Memory B cell (primary cell): ENCODE data around the gene TMSB4X.

Experiments
- ATAC-seq: fragments of 150-1000 bp; cut with Tn5 transposase; 2 replicates; pipeline ENCODE4 v1.10.0; 2021; ENCODE audit warnings: low read depth, mild to moderate bottlenecking, moderate library complexity
- DNase-seq, 2 donors: peaks; one replicate each; pipeline ENCODE4 v3.0.0; 2022; ENCODE audit warnings: low spot score in 2 of 2
- H3K27ac Mint-ChIP-seq: one replicate; pipeline ENCODE4 v1.8.0; 2022; ENCODE audit warnings: mild to moderate bottlenecking, moderate library complexity, mixed read lengths
- H3K27me3 Mint-ChIP-seq: one replicate; pipeline ENCODE4 v1.8.0; 2022; ENCODE audit warnings: mixed read lengths
- H3K36me3 Mint-ChIP-seq: one replicate; pipeline ENCODE4 v1.8.0; 2022; ENCODE audit warnings: mild to moderate bottlenecking, mixed read lengths
- H3K4me1 Mint-ChIP-seq: one replicate; pipeline ENCODE4 v1.8.0; 2022; ENCODE audit warnings: mixed read lengths
- H3K4me3 Mint-ChIP-seq: one replicate; pipeline ENCODE4 v1.8.0; 2022; ENCODE audit warnings: mild to moderate bottlenecking, moderate library complexity, mixed read lengths
- H3K9me3 Mint-ChIP-seq: one replicate; pipeline ENCODE4 v1.8.0; 2022; ENCODE audit warnings: mixed read lengths

TMSB4X gene

DNA sequence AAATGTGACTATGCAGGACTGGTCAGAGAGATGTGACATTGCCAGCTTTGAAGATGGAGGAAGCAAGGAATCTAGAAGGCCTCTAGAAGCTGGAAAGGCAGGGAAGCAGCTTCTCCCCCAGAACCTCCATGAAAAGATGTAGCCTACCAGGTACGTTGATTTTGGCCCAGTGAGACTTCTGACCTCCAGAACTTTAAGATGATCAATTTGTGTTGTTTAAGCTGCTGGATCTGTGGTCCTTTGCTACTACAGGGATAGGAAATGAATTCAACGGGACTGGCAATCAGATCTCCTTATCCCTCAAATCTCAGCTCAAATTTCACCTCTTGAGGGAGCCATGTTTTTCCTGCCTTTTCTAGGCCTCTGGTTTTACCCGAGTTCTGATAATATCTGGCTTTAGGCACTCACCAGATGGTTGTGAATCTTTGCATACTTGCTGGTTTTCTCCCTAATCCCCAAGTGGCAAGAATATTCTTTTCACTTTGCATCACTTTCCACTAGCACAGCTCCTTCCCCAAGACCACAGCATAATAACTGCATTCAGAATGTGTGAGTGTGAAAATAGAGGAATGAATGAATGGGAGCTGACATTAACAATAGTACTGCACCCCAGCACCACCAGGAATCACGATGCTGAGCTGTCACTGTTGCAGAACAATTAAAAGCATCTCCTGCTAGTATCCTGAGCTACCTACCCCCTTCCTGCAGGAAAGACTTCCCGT, 25.5 kb upstream of the TMSB4X start:
- peak overlapping the region; percentile 82 for H3K4me3 Mint-ChIP-seq
- no peaks in the 10 kb centered on the region for H3K9me3 Mint-ChIP-seq
- no peak for ATAC-seq
- H3K27me3 Mint-ChIP-seq = no peaks in the 10 kb centered on the region
- H3K36me3 Mint-ChIP-seq = no peaks in the 10 kb centered on the region
- peaks cover 23% of the 10 kb centered on the region for H3K4me1 Mint-ChIP-seq
- peak overlapping the region; percentile 97 for H3K27ac Mint-ChIP-seq
- DNase-seq = no peak

DNA sequence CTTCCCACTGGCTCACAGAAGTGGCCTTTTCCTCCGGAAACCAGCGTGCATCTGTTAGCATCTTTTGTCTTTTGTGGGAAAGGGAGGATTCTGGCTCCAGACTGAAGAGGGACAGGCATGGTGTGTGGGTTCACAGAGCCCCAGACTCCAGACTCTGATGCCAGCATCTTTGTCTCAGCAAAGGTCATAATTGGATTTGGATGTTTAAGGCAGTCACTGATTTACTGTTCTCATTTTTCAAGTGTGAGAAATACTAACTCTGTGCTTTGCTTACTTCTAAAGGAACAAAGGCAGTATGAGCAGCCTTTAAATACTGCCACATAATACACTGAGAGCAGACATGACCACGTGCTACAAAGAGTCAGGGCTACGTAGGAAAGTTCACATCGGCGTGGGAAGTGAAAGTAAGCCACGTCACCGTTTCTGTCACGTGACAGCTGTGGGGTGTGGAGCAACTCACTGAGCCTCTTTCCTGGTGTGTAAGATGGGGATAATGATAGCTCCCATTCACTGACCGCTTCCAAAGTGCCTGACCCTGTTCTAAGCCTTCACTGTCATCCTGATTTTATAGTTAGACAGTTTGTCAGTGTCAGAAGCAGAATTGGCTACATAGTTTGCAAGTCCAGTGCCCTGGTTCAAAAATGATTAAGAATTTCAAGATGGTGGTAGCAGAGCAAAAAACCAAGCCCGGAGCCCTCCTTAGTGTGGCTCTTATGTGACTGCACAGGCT, 24.8 kb upstream of the TMSB4X start:
- Mint-ChIP-seq H3K4me1 (peaks cover 25% of the 10 kb centered on the region), H3K27me3 (no peaks in the 10 kb centered on the region), H3K9me3 (no peaks in the 10 kb centered on the region), H3K36me3 (no peaks in the 10 kb centered on the region), H3K27ac (peak overlapping the region; percentile 97), H3K4me3 (peak overlapping the region; percentile 82)
- DNase-seq (peak; percentile 74 to 84), ATAC-seq (peak; percentile 78)

DNA sequence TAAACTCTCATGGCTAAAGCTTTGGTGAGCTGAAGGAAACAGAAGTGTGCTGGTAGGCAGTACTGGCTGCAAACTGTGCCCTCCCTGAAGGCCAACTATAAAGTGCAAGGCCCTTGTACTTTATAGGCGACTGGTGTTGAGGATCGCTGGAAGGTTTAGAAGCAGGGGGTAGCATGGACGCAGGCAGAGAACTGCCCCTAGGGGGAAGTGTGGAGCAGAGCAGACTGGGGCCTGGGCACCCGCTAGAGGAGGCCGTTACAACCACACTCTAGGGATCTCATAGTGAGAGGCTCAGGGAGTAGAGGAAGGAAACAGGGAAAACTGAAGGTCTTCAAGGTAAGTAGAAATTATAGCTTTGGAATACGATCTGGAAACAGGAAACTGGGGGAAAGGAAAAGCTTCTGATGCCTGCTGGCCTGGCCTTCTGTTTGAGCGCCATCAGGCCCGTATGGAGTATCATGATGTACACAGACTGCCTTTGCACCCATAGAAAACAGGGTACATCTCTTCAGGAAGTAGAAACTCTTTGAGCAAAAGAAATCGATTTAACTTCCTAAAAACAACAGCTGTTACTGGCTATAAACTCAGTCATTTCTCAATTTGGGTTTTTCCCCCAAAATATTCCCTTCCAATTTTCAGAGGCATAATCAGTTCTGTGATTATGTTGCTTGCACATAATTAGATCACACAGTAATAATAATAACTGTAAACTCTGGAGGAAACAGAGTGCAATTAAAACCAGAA, 23.9 kb upstream of the TMSB4X start:
- H3K27ac Mint-ChIP-seq = peak overlapping the region; percentile 97
- H3K9me3 Mint-ChIP-seq = no peaks in the 10 kb centered on the region
- peak overlapping the region; percentile 82 for H3K4me3 Mint-ChIP-seq
- H3K4me1 Mint-ChIP-seq = peaks cover 27% of the 10 kb centered on the region
- H3K36me3 Mint-ChIP-seq = no peaks in the 10 kb centered on the region
- no peaks in the 10 kb centered on the region for H3K27me3 Mint-ChIP-seq
- ATAC-seq (peak; percentile 61), DNase-seq (peak; percentile 51 to 60)

DNA sequence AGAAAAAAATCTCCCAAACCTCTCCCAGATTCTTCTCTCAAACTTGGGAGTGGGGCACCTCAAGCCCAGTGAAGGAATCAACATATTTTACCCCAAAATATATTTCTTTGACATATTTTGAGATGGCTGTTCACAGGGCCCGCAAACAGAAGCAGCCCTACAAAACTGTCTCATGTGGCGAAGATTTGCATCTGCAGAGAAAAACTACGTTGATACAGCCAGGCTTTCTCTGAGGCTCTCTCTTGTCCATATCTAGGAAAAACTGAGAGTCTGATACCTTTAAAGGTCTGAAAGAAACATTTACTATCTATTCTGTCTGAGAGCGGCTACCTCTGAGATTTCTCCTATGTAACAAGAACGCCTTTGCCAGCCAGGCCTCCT, 23.3 kb upstream of the TMSB4X start:
- H3K4me1 Mint-ChIP-seq = peaks cover 29% of the 10 kb centered on the region
- no peaks in the 10 kb centered on the region for H3K27me3 Mint-ChIP-seq
- H3K9me3 Mint-ChIP-seq = no peaks in the 10 kb centered on the region
- peak overlapping the region; percentile 82 for H3K4me3 Mint-ChIP-seq
- DNase-seq (no peak), ATAC-seq (peak; percentile 10)
- H3K36me3 Mint-ChIP-seq = no peaks in the 10 kb centered on the region
- peak overlapping the region; percentile 97 for H3K27ac Mint-ChIP-seq

DNA sequence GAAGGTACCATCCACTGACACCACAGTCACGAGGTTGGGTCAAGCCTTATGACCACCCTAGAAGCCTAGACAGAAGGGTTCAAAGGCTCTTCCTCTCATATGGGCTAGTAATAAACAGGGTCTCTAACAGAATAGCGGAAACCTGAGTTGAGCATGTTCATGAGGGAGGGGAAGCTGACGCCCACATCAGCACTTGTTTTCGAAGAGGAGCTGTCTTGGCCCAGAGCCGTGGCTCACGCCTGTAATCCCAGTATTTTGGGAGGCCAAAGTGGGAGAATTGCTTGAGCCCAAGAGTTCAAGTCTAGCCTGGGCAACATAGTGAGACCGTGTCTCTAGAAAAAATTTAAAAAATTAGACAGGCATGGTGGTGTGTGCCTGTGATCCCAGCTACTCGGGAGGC, 21.5 kb upstream of the TMSB4X start:
- DNase-seq (no peak), ATAC-seq (no peak)
- H3K27ac Mint-ChIP-seq = peak overlapping the region; percentile 97
- no peaks in the 10 kb centered on the region for H3K36me3 Mint-ChIP-seq
- no peak overlapping the region for H3K4me3 Mint-ChIP-seq
- H3K9me3 Mint-ChIP-seq = no peaks in the 10 kb centered on the region
- no peaks in the 10 kb centered on the region for H3K27me3 Mint-ChIP-seq
- H3K4me1 Mint-ChIP-seq = peaks cover 34% of the 10 kb centered on the region

DNA sequence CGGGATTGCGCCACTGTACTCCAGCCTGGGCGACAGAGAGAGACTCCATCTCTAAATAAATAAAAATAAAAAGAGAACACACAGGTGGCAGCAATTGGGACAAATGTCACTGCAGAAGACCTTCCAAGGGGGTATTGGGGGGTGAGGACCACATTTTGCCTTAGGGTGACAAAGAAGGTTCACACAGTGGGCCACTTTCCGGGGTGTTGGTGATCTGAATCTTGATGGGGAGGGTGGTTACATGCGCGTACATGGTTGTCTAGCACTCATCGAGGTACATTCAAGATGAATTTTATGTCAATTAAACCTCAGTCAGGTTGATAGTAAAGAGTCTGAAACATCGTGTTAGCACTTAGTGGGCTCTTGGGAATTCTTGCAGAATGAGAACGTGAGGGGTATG, 20.5 kb upstream of the TMSB4X start:
- Mint-ChIP-seq H3K4me1 (peaks cover 28% of the 10 kb centered on the region), H3K9me3 (no peaks in the 10 kb centered on the region), H3K4me3 (peak overlapping the region; percentile 76), H3K27ac (peak overlapping the region; percentile 97), H3K27me3 (no peaks in the 10 kb centered on the region), H3K36me3 (no peaks in the 10 kb centered on the region)
- ATAC-seq = no peak
- no peak for DNase-seq

DNA sequence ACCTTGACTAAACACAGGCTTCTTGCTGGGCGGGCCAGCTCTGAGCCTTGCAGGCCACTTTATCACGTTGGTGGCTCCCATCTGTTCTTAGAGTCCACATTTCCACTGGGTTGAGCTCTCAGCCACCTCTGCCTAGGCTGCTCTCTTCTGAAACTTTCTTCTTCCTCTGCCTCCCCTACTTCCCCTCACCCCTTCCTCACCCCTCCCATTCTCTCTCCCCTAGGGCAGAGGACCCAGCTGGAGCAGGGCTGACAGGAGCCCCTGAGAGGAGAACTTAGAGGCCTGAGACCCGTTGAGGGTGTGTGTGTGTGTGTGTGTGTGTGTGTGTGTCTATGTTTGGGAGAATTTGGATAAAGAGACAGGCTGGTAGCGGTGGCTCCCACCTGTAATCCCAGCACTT, 19.9 kb upstream of the TMSB4X start:
- Mint-ChIP-seq H3K4me1 (peaks cover 28% of the 10 kb centered on the region), H3K36me3 (no peaks in the 10 kb centered on the region), H3K27ac (peak overlapping the region; percentile 97), H3K9me3 (no peaks in the 10 kb centered on the region), H3K4me3 (peak overlapping the region; percentile 76), H3K27me3 (no peaks in the 10 kb centered on the region)
- ATAC-seq (no peak), DNase-seq (no peak)

DNA sequence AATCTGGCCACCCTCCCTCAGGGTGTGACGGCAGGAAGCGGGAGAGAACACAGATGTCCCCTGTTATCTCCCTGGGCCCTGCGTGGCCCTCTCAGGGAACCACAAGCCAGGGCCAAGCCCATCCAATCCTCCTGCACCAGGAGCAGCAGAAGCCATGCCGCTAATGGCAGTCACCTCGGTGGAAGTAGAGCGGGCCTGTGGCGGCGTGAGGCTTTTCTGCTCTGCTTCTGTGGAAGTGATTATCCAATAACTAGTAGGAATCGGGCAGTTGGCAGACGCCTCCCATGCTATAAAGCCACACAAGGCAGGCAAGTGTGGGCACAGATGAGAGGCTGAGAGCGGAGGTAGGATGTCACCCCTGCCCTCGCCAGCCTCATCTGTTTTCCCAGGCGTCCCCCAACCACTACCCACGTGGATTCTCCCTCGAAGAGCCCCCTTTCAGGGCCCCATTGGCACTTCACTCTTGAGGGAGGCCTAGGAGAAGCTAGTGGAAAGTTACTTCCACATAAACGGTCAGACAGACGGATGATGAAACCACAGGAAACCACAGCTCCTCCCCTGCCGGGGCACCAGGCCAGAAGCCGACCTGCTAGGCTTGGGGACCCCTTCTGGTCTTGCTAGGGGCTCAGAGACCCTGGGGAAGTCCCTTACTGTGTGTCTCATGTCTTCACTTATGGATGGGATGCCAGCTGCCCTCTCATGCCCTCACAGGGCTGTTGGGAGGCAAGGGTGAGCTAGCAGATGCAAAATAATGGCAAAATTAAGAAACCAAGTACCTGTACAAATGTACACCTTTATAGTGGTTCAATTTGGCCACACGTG, 18.8 kb upstream of the TMSB4X start:
- Mint-ChIP-seq H3K4me3 (peak overlapping the region; percentile 79), H3K9me3 (no peaks in the 10 kb centered on the region), H3K4me1 (peaks cover 23% of the 10 kb centered on the region)

DNA sequence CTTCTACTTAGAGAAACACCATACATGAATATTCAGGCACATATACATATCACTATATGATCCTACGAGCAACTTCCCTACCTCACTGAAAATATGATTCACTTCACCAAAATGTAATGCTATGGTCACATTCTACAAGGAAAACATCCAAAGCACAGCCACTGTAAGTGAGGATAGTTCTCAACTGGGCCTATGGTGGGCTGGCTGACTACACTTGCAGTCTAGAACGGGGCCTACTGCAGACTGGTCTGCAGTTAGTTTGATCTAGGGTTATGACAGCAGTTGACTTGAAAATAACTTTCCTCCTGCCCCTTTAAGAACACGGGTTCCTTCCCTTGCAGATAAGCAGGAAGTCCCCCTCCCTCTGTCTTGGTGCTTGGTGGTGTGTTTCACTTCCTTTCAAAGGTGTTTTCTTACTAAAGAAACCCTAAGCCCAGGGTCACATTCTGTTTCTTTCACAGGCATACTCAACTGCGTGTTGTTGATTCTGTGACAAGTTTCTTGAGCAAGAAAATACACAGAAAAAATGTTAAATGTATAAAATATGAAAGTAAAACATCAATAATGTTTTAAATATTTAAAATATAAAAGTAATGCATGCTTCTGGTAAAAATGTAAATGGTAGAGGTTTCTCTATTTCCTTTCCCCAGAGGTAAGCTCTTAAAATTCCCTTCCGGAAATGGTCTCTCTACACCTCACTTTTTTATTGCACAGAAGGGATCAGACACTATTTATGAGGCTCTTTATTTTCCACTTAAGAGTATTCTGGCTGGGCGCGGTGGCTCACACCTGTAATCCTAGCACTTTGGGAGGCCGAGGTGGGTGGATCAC, 18.0 kb upstream of the TMSB4X start:
- Mint-ChIP-seq H3K36me3 (no peaks in the 10 kb centered on the region), H3K4me3 (peak overlapping the region; percentile 79), H3K4me1 (peaks cover 26% of the 10 kb centered on the region), H3K27ac (peak overlapping the region; percentile 97), H3K9me3 (no peaks in the 10 kb centered on the region), H3K27me3 (no peaks in the 10 kb centered on the region)
- DNase-seq (peak in 1 of 2 donors; percentile 46), ATAC-seq (peak; percentile 85)

More for the DNA sequence above, 18.8 kb upstream of the TMSB4X start:
- H3K27me3 Mint-ChIP-seq = no peaks in the 10 kb centered on the region
- peak overlapping the region; percentile 97 for H3K27ac Mint-ChIP-seq
- peak in 1 of 2 donors; percentile 55 for DNase-seq
- H3K36me3 Mint-ChIP-seq = no peaks in the 10 kb centered on the region
- peak; percentile 54 for ATAC-seq

DNA sequence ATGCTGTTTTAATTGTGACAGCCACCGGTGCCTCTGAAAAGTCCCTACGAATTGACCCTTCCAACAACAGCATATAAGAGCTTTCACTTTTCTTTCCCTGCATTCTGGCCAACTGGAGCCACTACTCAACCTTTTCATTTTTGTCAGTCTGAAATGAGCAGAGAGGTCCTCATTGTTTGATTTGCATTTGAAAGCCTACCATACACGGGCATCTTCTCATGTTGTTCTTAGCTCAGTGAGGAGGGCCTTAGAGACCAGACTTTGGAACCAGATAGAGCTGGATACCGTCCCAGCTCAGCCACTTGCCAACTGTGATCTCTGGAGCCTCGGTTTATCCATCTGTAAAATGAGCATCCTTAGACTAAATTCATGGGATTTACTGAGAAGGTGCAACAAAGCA, 16.9 kb upstream of the TMSB4X start:
- Mint-ChIP-seq H3K36me3 (no peaks in the 10 kb centered on the region), H3K4me1 (peaks cover 30% of the 10 kb centered on the region), H3K4me3 (peak overlapping the region; percentile 60), H3K27ac (peak overlapping the region; percentile 97), H3K9me3 (no peaks in the 10 kb centered on the region), H3K27me3 (no peaks in the 10 kb centered on the region)
- ATAC-seq (no peak), DNase-seq (no peak)

DNA sequence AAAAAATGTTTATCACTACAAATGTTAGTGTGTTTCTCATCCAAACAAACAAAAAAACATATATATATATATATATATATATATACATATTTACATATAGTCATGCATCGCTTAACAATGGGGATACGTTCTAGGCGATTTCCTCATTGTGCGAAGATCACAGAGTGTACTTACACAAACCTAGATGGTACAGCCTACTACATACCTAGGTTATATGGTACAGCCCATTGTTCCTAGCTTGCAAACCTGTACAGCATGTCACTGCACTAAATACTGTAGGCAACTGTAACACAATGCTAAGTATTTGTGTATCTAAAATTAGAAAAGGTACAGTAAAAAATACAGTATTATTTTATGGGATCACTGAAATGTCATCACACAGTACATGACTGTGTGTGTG, 16.4 kb upstream of the TMSB4X start:
- Mint-ChIP-seq H3K27me3 (no peaks in the 10 kb centered on the region), H3K36me3 (no peaks in the 10 kb centered on the region), H3K27ac (peak overlapping the region; percentile 97), H3K4me1 (peaks cover 30% of the 10 kb centered on the region), H3K4me3 (no peak overlapping the region), H3K9me3 (no peaks in the 10 kb centered on the region)
- no peak for ATAC-seq
- DNase-seq = no peak

DNA sequence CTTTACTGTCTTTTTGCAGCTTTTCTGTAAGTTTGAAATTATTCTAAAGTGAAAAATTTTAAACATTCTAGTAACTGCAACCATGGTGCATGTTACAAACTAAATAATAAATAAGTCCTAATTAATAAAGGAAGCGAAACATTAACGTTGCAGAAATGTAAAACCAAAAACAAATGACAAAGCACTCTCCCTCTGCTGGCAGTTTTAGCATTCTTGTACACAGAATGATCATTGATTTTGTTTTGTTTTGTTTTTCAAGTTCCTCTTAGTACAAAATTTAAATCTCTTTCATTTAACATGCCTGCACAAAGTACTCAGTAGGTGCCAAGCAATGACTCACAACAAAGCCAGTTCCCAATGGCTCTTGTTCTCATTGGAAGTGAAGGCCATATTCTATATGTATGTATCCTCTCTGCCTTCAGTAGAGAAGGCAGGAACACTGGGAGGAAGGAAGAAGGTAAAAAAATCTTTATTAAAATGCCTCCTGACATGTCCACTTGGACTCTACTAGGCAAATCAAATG, 13.7 kb upstream of the TMSB4X start:
- H3K9me3 Mint-ChIP-seq = no peaks in the 10 kb centered on the region
- H3K4me1 Mint-ChIP-seq = peaks cover 27% of the 10 kb centered on the region
- ATAC-seq (no peak), DNase-seq (no peak)
- H3K27ac Mint-ChIP-seq = peak overlapping the region; percentile 83
- no peaks in the 10 kb centered on the region for H3K36me3 Mint-ChIP-seq
- H3K27me3 Mint-ChIP-seq = no peaks in the 10 kb centered on the region
- H3K4me3 Mint-ChIP-seq = peak overlapping the region; percentile 34

DNA sequence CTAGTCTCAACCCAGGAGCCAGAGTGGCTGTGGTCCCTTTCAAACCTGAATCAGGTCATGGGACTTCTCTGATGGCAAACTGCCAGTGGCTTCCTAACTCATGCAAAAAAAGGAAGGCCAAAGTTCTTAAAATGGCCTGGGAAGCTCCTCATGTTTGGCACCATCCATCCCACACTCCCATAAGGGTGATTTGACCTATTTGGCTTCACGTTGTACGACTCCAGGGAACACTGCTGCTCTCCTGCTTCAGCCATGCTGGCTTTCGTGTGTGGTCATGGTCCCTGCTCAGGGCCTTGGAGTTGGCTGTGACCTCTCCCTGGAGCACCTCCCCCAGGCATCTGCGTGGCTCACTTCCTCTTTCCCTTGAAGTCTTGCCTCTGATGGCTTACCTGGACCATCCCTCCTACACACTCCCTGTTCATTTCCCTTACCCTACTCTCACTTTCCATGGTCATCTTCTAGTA, 12.8 kb upstream of the TMSB4X start:
- ATAC-seq (no peak), DNase-seq (no peak)
- no peaks in the 10 kb centered on the region for H3K27me3 Mint-ChIP-seq
- H3K27ac Mint-ChIP-seq = peak overlapping the region; percentile 83
- no peaks in the 10 kb centered on the region for H3K9me3 Mint-ChIP-seq
- peaks cover 22% of the 10 kb centered on the region for H3K4me1 Mint-ChIP-seq
- no peak overlapping the region for H3K4me3 Mint-ChIP-seq
- no peaks in the 10 kb centered on the region for H3K36me3 Mint-ChIP-seq
